ENCODE results near the gene MLLT6. TPM values are rescaled to one million over a fixed set of nuclear protein-coding genes. Genes with fewer than 3 reads are reported as not detected.

MLLT6 gene
- total and polyA plus RNA-seq, 2 of the 13 experiments (the other 11 are each of a cell fraction or from before 2014, with no cell fraction given): 50.7 to 69.5 TPM

DNA sequence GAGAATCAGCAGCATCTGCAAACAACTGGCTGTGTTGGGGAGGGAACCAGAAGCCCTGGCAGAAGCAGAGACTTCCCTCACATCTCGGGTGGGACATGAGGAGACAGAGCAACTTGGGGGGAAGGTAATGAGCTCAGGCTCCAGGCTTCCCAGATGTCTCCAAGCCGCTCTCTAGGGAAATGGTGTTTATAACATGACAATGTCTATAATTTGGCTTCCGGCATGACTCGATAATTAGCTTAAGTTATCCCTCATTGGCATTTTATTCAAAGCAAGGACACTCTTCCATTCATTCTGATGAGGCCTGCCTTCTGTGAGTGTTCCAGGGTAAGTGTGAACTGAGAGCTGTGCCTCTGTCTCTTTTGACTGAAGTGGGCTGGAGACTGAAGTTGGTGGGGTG lies 14.7 kb upstream of the MLLT6 start (continued):
- TF ChIP-seq FOXP4 (CRISPR knock-in tag; IDR thresholded peaks at IDR 0.05): no peak

DNA sequence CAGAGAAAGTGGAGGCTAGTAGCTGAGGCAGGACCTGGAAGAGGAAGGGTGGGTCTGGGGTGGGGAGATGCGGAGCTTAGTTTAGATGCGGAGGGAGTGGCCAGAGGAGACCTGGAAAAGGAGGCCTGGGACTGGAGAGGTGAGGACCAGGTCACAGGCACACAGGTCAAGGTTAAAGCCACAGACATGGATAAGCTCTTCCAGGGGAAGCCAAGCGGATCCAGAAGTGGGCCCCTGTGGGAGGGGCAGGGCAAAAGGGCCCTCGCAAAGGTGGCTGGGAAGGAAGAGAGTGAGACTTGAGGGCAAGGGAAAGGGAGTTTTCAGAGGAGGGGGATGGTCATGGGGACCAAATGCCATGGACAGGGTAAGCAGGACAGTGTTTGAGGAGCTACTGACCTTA lies 13.9 kb upstream of the MLLT6 start:
- H4K20me1 ChIP-seq (ENCODE audit: insufficient read depth, low read length): no peaks in the 10 kb centered on the region
- H3K4me2 ChIP-seq (ENCODE audit: low read depth, low read length): peak overlapping the region; percentile 67
- H3K27ac ChIP-seq (ENCODE audit: extremely low read length, insufficient read depth, low read length): no peak overlapping the region
- peaks cover 0 to 3% of the 10 kb centered on the region in 2 experiments; a peak in 3 of 5 replicates for H3K27me3 ChIP-seq (ENCODE audit: control insufficient read depth in 1 of 2, insufficient read depth in 2 of 2, low read length in 2 of 2)
- H3K4me1 ChIP-seq (ENCODE audit: insufficient read depth, low read length): peaks cover 52% of the 10 kb centered on the region
- no TSS peak for BruUV-seq (replicated peaks)
- H3K9ac ChIP-seq (ENCODE audit: insufficient read depth, low read depth, low read length): no peak overlapping the region
- peak; percentile 61 for DNase-seq (ENCODE audit: low spot score)
- in situ Hi-C loops (cut with HindIII; ENCODE audit: extremely low pct_ligation_motif_present, low pct_unique_long_range_greater_than_20kb): no loop called here
- ChIA-PET CTCF (ENCODE audit: low intra/inter-chr PET ratio, low total read pairs) (no interaction called here), POLR2A (interaction anchor here (0.9 to 7.3 kb wide), 15 partner anchors 12 to 340 kb away, joined by 3 to 106 read pairs (median 4); partner anchors contain the start of genes EPOP, MLLT6, RPL23 and SOCS7)
- H2AFZ ChIP-seq (ENCODE audit: low read length): no peak overlapping the region
- under 1% methylated on average over 4 of the region's 4 CpGs for WGBS (ENCODE audit: low lambda C conversion rate)
- H3K36me3 ChIP-seq (replicated peaks in 1 of 2; ENCODE audit: control insufficient read depth in 1 of 2, insufficient read depth in 2 of 2, low read length in 2 of 2): no peaks in the 10 kb centered on the region
- no peak for FAIRE-seq
- H3K4me3 ChIP-seq (replicated peaks in 1 of 3; ENCODE audit: insufficient read depth in 1 of 3, low read depth in 2 of 3, low read length in 3 of 3): peak overlapping the region in 1 of 3 experiments; percentile 35; a peak in 1 of 6 replicates
- ATAC-seq: peak; percentile 58
- H3K79me2 ChIP-seq (ENCODE audit: insufficient read depth, low read length): no peaks in the 10 kb centered on the region
- H3K9me3 ChIP-seq (ENCODE audit: low read length): no peaks in the 10 kb centered on the region
- intact Hi-C loops (cut with micrococcal nuclease; ENCODE audit: unreplicated experiment): loop anchor here (2.0 kb wide), 1 partner anchor 14 kb away; no protein-coding TSS in a partner anchor
- TF ChIP-seq HOXD1 (CRISPR knock-in tag; IDR thresholded peaks at IDR 0.05) (no peak), HDAC2 (CRISPR knock-in tag; IDR thresholded peaks at IDR 0.05) (peak; percentile 74), YEATS4 (CRISPR knock-in tag; IDR thresholded peaks at IDR 0.05; ENCODE audit: borderline replicate concordance) (peak; percentile 29; the same call in 1 of the 2 replicates), RXRB (CRISPR knock-in tag; IDR thresholded peaks at IDR 0.05; ENCODE audit: borderline replicate concordance) (peak; percentile 98), TAF1 (CRISPR knock-in tag; IDR thresholded peaks at IDR 0.05) (peak; percentile 22; the same call in 1 of the 2 replicates), SRF (IDR thresholded peaks at IDR 0.05; ENCODE audit: low read depth, low read length) (no peak)
- TF ChIP-seq, protein P1, sequence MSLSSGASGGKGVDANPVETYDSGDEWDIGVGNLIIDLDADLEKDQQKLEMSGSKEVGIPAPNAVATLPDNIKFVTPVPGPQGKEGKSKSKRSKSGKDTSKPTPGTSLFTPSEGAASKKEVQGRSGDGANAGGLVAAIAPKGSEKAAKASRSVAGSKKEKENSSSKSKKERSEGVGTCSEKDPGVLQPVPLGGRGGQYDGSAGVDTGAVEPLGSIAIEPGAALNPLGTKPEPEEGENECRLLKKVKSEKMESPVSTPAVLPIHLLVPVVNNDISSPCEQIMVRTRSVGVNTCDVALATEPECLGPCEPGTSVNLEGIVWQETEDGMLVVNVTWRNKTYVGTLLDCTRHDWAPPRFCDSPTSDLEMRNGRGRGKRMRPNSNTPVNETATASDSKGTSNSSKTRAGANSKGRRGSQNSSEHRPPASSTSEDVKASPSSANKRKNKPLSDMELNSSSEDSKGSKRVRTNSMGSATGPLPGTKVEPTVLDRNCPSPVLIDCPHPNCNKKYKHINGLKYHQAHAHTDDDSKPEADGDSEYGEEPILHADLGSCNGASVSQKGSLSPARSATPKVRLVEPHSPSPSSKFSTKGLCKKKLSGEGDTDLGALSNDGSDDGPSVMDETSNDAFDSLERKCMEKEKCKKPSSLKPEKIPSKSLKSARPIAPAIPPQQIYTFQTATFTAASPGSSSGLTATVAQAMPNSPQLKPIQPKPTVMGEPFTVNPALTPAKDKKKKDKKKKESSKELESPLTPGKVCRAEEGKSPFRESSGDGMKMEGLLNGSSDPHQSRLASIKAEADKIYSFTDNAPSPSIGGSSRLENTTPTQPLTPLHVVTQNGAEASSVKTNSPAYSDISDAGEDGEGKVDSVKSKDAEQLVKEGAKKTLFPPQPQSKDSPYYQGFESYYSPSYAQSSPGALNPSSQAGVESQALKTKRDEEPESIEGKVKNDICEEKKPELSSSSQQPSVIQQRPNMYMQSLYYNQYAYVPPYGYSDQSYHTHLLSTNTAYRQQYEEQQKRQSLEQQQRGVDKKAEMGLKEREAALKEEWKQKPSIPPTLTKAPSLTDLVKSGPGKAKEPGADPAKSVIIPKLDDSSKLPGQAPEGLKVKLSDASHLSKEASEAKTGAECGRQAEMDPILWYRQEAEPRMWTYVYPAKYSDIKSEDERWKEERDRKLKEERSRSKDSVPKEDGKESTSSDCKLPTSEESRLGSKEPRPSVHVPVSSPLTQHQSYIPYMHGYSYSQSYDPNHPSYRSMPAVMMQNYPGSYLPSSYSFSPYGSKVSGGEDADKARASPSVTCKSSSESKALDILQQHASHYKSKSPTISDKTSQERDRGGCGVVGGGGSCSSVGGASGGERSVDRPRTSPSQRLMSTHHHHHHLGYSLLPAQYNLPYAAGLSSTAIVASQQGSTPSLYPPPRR (CRISPR knock-in tag; IDR thresholded peaks at IDR 0.05; ENCODE audit: borderline replicate concordance): peak; percentile 62; the same call in 1 of the 2 replicates
- TF ChIP-seq, protein P2, sequence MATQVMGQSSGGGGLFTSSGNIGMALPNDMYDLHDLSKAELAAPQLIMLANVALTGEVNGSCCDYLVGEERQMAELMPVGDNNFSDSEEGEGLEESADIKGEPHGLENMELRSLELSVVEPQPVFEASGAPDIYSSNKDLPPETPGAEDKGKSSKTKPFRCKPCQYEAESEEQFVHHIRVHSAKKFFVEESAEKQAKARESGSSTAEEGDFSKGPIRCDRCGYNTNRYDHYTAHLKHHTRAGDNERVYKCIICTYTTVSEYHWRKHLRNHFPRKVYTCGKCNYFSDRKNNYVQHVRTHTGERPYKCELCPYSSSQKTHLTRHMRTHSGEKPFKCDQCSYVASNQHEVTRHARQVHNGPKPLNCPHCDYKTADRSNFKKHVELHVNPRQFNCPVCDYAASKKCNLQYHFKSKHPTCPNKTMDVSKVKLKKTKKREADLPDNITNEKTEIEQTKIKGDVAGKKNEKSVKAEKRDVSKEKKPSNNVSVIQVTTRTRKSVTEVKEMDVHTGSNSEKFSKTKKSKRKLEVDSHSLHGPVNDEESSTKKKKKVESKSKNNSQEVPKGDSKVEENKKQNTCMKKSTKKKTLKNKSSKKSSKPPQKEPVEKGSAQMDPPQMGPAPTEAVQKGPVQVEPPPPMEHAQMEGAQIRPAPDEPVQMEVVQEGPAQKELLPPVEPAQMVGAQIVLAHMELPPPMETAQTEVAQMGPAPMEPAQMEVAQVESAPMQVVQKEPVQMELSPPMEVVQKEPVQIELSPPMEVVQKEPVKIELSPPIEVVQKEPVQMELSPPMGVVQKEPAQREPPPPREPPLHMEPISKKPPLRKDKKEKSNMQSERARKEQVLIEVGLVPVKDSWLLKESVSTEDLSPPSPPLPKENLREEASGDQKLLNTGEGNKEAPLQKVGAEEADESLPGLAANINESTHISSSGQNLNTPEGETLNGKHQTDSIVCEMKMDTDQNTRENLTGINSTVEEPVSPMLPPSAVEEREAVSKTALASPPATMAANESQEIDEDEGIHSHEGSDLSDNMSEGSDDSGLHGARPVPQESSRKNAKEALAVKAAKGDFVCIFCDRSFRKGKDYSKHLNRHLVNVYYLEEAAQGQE (IDR thresholded peaks at IDR 0.05; ENCODE audit: borderline replicate concordance in 1 of 2, low read depth in 1 of 2, low read length in 2 of 2): peak in 1 of 2 experiments; percentile 41; a peak in 1 of 4 replicates

Measured in HepG2 (cell line).